ENCODE data around the gene RNF180.

RNF180 gene

GRCh38 chr5:64176301-64176700, 10.7 kb downstream of the RNF180 start:
- no peak for TF ChIP-seq SIN3A (IDR thresholded peaks at IDR 0.05; ENCODE audit: borderline replicate concordance, insufficient read depth, low read length)
- TF ChIP-seq TAF1 (IDR thresholded peaks at IDR 0.05; ENCODE audit: borderline replicate concordance, insufficient read depth, low read length): no peak
- TF ChIP-seq, protein P1, sequence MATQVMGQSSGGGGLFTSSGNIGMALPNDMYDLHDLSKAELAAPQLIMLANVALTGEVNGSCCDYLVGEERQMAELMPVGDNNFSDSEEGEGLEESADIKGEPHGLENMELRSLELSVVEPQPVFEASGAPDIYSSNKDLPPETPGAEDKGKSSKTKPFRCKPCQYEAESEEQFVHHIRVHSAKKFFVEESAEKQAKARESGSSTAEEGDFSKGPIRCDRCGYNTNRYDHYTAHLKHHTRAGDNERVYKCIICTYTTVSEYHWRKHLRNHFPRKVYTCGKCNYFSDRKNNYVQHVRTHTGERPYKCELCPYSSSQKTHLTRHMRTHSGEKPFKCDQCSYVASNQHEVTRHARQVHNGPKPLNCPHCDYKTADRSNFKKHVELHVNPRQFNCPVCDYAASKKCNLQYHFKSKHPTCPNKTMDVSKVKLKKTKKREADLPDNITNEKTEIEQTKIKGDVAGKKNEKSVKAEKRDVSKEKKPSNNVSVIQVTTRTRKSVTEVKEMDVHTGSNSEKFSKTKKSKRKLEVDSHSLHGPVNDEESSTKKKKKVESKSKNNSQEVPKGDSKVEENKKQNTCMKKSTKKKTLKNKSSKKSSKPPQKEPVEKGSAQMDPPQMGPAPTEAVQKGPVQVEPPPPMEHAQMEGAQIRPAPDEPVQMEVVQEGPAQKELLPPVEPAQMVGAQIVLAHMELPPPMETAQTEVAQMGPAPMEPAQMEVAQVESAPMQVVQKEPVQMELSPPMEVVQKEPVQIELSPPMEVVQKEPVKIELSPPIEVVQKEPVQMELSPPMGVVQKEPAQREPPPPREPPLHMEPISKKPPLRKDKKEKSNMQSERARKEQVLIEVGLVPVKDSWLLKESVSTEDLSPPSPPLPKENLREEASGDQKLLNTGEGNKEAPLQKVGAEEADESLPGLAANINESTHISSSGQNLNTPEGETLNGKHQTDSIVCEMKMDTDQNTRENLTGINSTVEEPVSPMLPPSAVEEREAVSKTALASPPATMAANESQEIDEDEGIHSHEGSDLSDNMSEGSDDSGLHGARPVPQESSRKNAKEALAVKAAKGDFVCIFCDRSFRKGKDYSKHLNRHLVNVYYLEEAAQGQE (IDR thresholded peaks at IDR 0.05; ENCODE audit: insufficient read depth in 1 of 2, low read depth in 2 of 2, low read length in 2 of 2): no peak
- TF ChIP-seq FOXP2 (optimal IDR thresholded peaks at IDR 0.05; ENCODE audit: borderline replicate concordance, extremely low read depth, extremely low read length, insufficient read depth): no peak
- no peak for TF ChIP-seq POLR2AphosphoS5 (IDR thresholded peaks at IDR 0.05; ENCODE audit: low read depth, low read length)

DNA sequence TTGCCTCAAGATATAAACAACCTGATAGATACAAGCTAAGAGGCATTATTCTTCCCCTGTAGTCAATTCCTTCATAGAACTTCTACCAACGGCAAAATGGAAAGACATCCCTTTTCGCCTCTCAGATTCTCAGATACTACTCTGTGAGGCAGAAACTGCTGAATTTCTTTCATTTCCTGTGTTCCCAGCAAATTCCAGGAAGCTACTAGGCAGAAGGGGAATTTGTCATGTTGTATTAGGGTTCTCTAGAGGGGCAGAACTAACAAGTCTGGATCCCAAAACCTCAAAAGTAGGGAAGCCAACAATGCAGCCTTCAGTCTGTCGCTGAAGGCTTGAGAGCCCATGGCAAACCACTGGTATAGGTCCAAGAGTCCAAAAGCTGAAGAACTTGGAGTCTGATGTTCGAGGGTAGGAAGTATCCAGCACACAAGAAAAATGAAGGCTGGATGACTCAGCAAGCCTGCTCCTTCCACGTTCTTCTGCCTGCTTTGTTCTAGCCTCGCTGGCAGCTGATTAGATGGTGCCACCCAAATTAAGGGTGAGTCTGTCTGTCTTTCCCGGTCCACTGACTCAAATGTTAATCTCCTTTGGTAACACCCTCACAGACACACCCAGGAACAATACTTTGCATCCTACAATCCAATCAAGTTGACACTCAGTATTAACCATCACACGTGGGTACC, 15.2 kb downstream of the RNF180 start:
- TF ChIP-seq POLR2AphosphoS5 (IDR thresholded peaks at IDR 0.05; ENCODE audit: low read depth, low read length): no peak
- no peak for TF ChIP-seq TAF1 (IDR thresholded peaks at IDR 0.05; ENCODE audit: borderline replicate concordance, insufficient read depth, low read length)
- TF ChIP-seq FOXP2 (optimal IDR thresholded peaks at IDR 0.05; ENCODE audit: borderline replicate concordance, extremely low read depth, extremely low read length, insufficient read depth): no peak
- TF ChIP-seq, protein P1 (IDR thresholded peaks at IDR 0.05; ENCODE audit: insufficient read depth in 1 of 2, low read depth in 2 of 2, low read length in 2 of 2): no peak
- TF ChIP-seq SIN3A (IDR thresholded peaks at IDR 0.05; ENCODE audit: borderline replicate concordance, insufficient read depth, low read length): no peak

GRCh38 chr5:64181440-64181839, 15.8 kb downstream of the RNF180 start:
- TF ChIP-seq POLR2AphosphoS5 (IDR thresholded peaks at IDR 0.05; ENCODE audit: low read depth, low read length) (no peak), SIN3A (IDR thresholded peaks at IDR 0.05; ENCODE audit: borderline replicate concordance, insufficient read depth, low read length) (no peak), FOXP2 (optimal IDR thresholded peaks at IDR 0.05; ENCODE audit: borderline replicate concordance, extremely low read depth, extremely low read length, insufficient read depth) (no peak), TAF1 (IDR thresholded peaks at IDR 0.05; ENCODE audit: borderline replicate concordance, insufficient read depth, low read length) (no peak)
- TF ChIP-seq, protein P1 (IDR thresholded peaks at IDR 0.05; ENCODE audit: insufficient read depth in 1 of 2, low read depth in 2 of 2, low read length in 2 of 2): no peak

DNA sequence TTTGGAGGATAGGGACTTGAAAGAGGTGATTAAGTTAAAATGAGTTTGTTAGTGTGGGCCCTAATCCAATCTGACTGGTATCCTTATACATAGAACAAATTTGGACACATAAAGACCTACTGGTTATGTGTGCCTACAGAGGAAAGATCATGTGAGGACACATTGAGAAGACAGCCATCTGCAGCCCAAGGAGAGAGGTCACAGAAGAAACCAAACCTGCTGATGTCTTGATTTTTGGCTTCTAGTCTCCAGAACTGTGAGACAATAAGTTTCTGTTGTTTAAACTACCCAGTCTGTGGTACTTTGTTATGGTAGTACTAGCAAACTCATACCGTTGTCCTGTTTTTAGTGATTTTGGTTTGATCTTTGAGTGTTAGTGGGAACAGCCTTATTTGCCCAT, 18.3 kb downstream of the RNF180 start:
- TF ChIP-seq SIN3A (IDR thresholded peaks at IDR 0.05; ENCODE audit: borderline replicate concordance, insufficient read depth, low read length): no peak
- no peak for TF ChIP-seq POLR2AphosphoS5 (IDR thresholded peaks at IDR 0.05; ENCODE audit: low read depth, low read length)
- TF ChIP-seq, protein P1 (IDR thresholded peaks at IDR 0.05; ENCODE audit: insufficient read depth in 1 of 2, low read depth in 2 of 2, low read length in 2 of 2): no peak
- TF ChIP-seq TAF1 (IDR thresholded peaks at IDR 0.05; ENCODE audit: borderline replicate concordance, insufficient read depth, low read length): no peak
- TF ChIP-seq FOXP2 (optimal IDR thresholded peaks at IDR 0.05; ENCODE audit: borderline replicate concordance, extremely low read depth, extremely low read length, insufficient read depth): no peak
